IPS-11a (cell line): Measurements from ENCODE around the gene GRHL3.

ENCODE experiments used
- H3K4me3 ChIP-seq: one replicate; pipeline ENCODE4 v1.5.1; 2013; ENCODE audit warnings: low read depth, low read length, control low read depth

Gene GRHL3

GRCh38 chr1:24340770-24341169 is 21.6 kb downstream of the GRHL3 start:
- no peak overlapping the region for H3K4me3 ChIP-seq

- no peak overlapping the region for H3K4me3 ChIP-seq
Observed at GRCh38 chr1:24341260-24341659, 22.1 kb downstream of the GRHL3 start.

GRCh38 chr1:24343412-24344089 is 24.4 kb downstream of the GRHL3 start:
- H3K4me3 ChIP-seq: no peak overlapping the region

GRCh38 chr1:24344090-24344742 is 25.1 kb downstream of the GRHL3 start:
- H3K4me3 ChIP-seq: no peak overlapping the region

- H3K4me3 ChIP-seq: no peak overlapping the region
Observed at GRCh38 chr1:24345334-24345733, 26.2 kb downstream of the GRHL3 start.

- no peak overlapping the region for H3K4me3 ChIP-seq
Observed at GRCh38 chr1:24347159-24347934, 28.2 kb downstream of the GRHL3 start.

GRCh38 chr1:24348196-24348595 is 29.0 kb downstream of the GRHL3 start:
- H3K4me3 ChIP-seq: no peak overlapping the region

- no peak overlapping the region for H3K4me3 ChIP-seq
Observed at GRCh38 chr1:24349891-24350290, 30.7 kb downstream of the GRHL3 start.

- H3K4me3 ChIP-seq: no peak overlapping the region
Observed at GRCh38 chr1:24351247-24351646, 32.1 kb downstream of the GRHL3 start.

- no peak overlapping the region for H3K4me3 ChIP-seq
Observed at GRCh38 chr1:24351918-24352627, 32.9 kb downstream of the GRHL3 start.

- H3K4me3 ChIP-seq: no peak overlapping the region
Observed at GRCh38 chr1:24353292-24353891, 34.2 kb downstream of the GRHL3 start.

- H3K4me3 ChIP-seq: no peak overlapping the region
Observed at GRCh38 chr1:24355466-24355865, 36.3 kb downstream of the GRHL3 start.

GRCh38 chr1:24357038-24357437 is 37.9 kb downstream of the GRHL3 start:
- H3K4me3 ChIP-seq: no peak overlapping the region

GRCh38 chr1:24360681-24361080 is 41.5 kb downstream of the GRHL3 start:
- H3K4me3 ChIP-seq: no peak overlapping the region

GRCh38 chr1:24361811-24362210 is 42.7 kb downstream of the GRHL3 start:
- no peak overlapping the region for H3K4me3 ChIP-seq

GRCh38 chr1:24362396-24362795 is 43.2 kb downstream of the GRHL3 start:
- no peak overlapping the region for H3K4me3 ChIP-seq

- H3K4me3 ChIP-seq: no peak overlapping the region
Observed at GRCh38 chr1:24362982-24363614, 43.9 kb downstream of the GRHL3 start.

GRCh38 chr1:24363994-24364393 is 44.8 kb downstream of the GRHL3 start:
- H3K4me3 ChIP-seq: no peak overlapping the region

- H3K4me3 ChIP-seq: no peak overlapping the region
Observed at GRCh38 chr1:24364605-24364974, 45.4 kb downstream of the GRHL3 start.

GRCh38 chr1:24364975-24365678 is 46.0 kb downstream of the GRHL3 start:
- no peak overlapping the region for H3K4me3 ChIP-seq
